Karpas-422 (cell line): Measurements from ENCODE around the gene SCP2. TPM values are rescaled to one million over a fixed set of nuclear protein-coding genes. Genes with fewer than 3 reads are reported as not detected.
"Not testable (repeated sequence)": the region's sequence is repeated elsewhere in the genome, so short reads cannot be mapped to it uniquely, and the experiment has no call there.

Source experiments
- DNase-seq: peaks from one replicate; pipeline ENCODE4 v3.0.0-alpha.2; 2015
- H2AFZ ChIP-seq: fragments of 200-600 bp; sonication (generic); 2 replicates; pipeline ENCODE4 v1.6.1; 2014; ENCODE audit warnings: antibody characterized with exemption, low read length, mixed read lengths
- H3K27ac ChIP-seq: fragments of 200-600 bp; sonication (generic); 2 replicates; pipeline ENCODE4 v1.5.1; 2014; ENCODE audit warnings: mild to moderate bottlenecking, low read length, moderate library complexity
- H3K27me3 ChIP-seq: fragments of 200-600 bp; sonication (generic); 2 replicates; pipeline ENCODE4 v1.6.1; 2014; ENCODE audit warnings: low read length, mixed read lengths
- H3K36me3 ChIP-seq: fragments of 200-600 bp; sonication (generic); 2 replicates; pipeline ENCODE4 v1.6.1; 2014; ENCODE audit warnings: low read length, mixed read lengths; ENCODE audit not compliant: insufficient read depth
- H3K4me1 ChIP-seq: fragments of 200-600 bp; sonication (generic); 2 replicates; pipeline ENCODE4 v1.6.1; 2014; ENCODE audit warnings: mild to moderate bottlenecking, low read length, mixed read lengths
- H3K4me2 ChIP-seq: fragments of 200-600 bp; sonication (generic); 2 replicates; pipeline ENCODE4 v1.6.1; 2014; ENCODE audit warnings: low read length, low read depth, mild to moderate bottlenecking; ENCODE audit not compliant: poor library complexity, severe bottlenecking
- H3K4me3 ChIP-seq: fragments of 200-600 bp; sonication (generic); 2 replicates; pipeline ENCODE4 v1.5.1; 2014; ENCODE audit warnings: mild to moderate bottlenecking, antibody characterized with exemption, low read length, mixed read lengths
- H3K79me2 ChIP-seq: fragments of 200-600 bp; sonication (generic); 2 replicates; pipeline ENCODE4 v1.6.1; 2014; ENCODE audit warnings: mild to moderate bottlenecking, low read length, mixed read lengths
- H3K9ac ChIP-seq: fragments of 200-600 bp; sonication (generic); 2 replicates; pipeline ENCODE4 v1.6.0; 2014; ENCODE audit warnings: low read length
- H3K9me2 ChIP-seq: fragments of 200-600 bp; sonication (generic), shearing (Covaris generic); replicated peaks from 2 replicates; pipeline ENCODE4 v1.6.0; 2014; ENCODE audit warnings: mild to moderate bottlenecking, low read length, moderate library complexity; ENCODE audit not compliant: insufficient read depth
- H3K9me3 ChIP-seq: fragments of 300-700, 200-600 bp; sonication (generic); 2 replicates; pipeline ENCODE4 v1.6.1; 2014; ENCODE audit warnings: low read length, mixed read lengths
- H4K20me1 ChIP-seq: fragments of 200-600 bp; sonication (generic); 2 replicates; pipeline ENCODE4 v1.6.1; 2014; ENCODE audit warnings: mild to moderate bottlenecking, antibody characterized with exemption, low read length, low read depth; ENCODE audit not compliant: insufficient read depth
- total RNA-seq: library from RNA; depleted of rRNA; stranded (reverse); fragments of >200 nt; shearing (Covaris generic); gene quantifications from 2 replicates; pipeline ENCODE4 v1.2.3, GENCODE V29; 2014; ENCODE audit warnings: low replicate concordance

The SCP2 gene
- total RNA-seq, 1 experiment from 2014 or later = 146 TPM

DNA sequence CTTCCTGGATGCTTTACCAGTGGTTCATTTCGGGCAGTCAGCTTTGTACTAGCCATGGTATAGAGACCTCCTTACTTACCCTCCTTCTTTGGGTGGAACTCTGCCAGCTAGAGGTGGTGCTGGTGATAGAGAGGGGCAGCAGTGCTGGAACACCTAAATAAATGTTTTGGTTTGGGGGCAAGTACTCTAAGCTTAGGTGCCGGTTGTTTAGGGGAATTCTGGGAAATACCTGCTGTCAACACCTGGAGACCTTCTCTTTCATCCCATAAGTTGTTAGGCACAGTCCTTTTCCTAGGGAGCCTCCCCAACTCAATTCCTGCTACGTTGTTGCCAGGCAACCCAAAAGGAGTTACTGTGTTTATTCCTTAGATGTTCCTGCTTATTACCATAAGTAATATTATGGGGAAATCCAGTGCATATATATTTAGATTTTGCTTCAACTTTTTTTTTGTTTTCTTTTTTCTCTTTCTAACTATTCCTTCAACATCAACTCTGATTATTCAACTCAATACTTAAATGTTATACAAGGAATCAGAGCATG is 16.9 kb downstream of the SCP2 start:
- H3K79me2 ChIP-seq = no peaks in the 10 kb centered on the region
- H2AFZ ChIP-seq = no peak overlapping the region
- no peak overlapping the region for H3K9ac ChIP-seq
- H3K4me3 ChIP-seq = no peak overlapping the region
- no peaks in the 10 kb centered on the region for H3K9me2 ChIP-seq
- no peak for DNase-seq
- H3K9me3 ChIP-seq = no peaks in the 10 kb centered on the region
- H3K27ac ChIP-seq = no peak overlapping the region
- no peaks in the 10 kb centered on the region for H3K4me1 ChIP-seq
- no peaks in the 10 kb centered on the region for H4K20me1 ChIP-seq
- H3K36me3 ChIP-seq = no peaks in the 10 kb centered on the region
- no peak overlapping the region for H3K4me2 ChIP-seq
- H3K27me3 ChIP-seq = no peaks in the 10 kb centered on the region

DNA sequence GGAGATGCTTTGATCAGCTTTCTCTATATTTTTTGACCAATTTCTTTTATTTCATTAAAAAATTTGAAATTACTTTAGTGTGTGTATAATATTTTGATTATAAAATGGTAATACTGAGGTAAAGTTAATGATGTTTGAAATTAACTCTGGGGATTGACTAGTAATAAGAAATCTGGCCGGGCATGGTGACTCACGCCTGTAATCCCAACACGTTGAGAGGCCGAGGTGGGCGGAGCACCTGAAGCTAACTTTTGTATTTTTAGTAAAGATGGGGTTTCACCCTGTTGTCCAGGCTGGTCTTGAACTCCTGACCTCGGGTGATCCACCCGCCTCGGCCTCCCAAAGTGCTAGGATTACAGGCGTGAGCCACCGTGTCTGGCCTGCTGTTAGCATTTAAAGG is 17.5 kb downstream of the SCP2 start:
- H3K27me3 ChIP-seq = no peaks in the 10 kb centered on the region
- no peaks in the 10 kb centered on the region for H3K36me3 ChIP-seq
- H3K27ac ChIP-seq = no peak overlapping the region
- H3K9ac ChIP-seq = no peak overlapping the region
- H2AFZ ChIP-seq = no peak overlapping the region
- no peaks in the 10 kb centered on the region for H3K9me2 ChIP-seq
- H3K79me2 ChIP-seq = no peaks in the 10 kb centered on the region
- H3K4me3 ChIP-seq = no peak overlapping the region
- H4K20me1 ChIP-seq = no peaks in the 10 kb centered on the region
- no peaks in the 10 kb centered on the region for H3K9me3 ChIP-seq
- H3K4me2 ChIP-seq = no peak overlapping the region
- H3K4me1 ChIP-seq = no peaks in the 10 kb centered on the region
- no peak for DNase-seq

DNA sequence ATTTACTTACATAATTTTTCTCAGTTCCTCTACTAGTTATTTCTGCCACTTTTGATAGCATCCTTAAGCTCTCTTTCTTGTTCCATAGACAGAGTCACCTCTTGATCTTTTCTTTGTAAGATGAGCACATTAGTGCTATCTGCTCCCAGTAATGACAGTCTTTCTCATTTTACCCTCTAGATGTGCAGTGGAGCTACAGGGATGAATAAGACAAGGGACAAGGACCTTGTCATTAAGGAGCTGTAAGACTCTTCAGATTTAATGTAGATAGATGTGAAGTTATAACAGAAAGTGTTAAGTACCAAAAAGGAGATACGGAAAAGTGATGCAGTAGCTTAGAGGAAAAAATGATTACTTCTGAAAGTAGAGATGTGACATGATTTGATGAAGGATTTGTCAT is 20.4 kb downstream of the SCP2 start:
- H3K27me3 ChIP-seq = no peaks in the 10 kb centered on the region
- H3K9me2 ChIP-seq = no peaks in the 10 kb centered on the region
- H3K4me1 ChIP-seq = no peaks in the 10 kb centered on the region
- no peaks in the 10 kb centered on the region for H4K20me1 ChIP-seq
- H3K27ac ChIP-seq = no peak overlapping the region
- H3K9me3 ChIP-seq = no peaks in the 10 kb centered on the region
- DNase-seq = no peak
- H2AFZ ChIP-seq = no peak overlapping the region
- H3K36me3 ChIP-seq = no peaks in the 10 kb centered on the region
- H3K79me2 ChIP-seq = no peaks in the 10 kb centered on the region
- no peak overlapping the region for H3K4me3 ChIP-seq
- H3K9ac ChIP-seq = no peak overlapping the region
- no peak overlapping the region for H3K4me2 ChIP-seq

DNA sequence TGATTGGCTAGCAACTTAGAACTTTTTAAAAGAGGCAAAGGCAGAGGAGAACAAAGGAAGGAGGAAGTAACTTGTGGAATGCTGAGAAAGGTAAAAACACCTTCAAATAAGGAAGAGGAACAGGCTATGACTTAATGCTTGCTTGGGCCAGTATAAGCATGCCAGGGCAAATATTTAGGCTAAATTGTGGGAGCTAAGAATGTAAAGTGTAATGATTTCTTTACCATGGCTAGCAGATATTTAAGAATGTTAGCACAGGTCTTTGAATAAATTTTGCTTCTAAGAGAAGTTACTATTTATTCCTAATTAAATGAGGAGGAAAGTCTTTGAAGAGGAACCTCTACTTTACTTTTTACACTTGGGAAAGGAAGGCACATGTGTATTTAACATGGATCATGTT is 22.5 kb downstream of the SCP2 start:
- not testable (repeated sequence) for H2AFZ ChIP-seq, H3K36me3 ChIP-seq, H3K27ac ChIP-seq, H3K4me3 ChIP-seq, H3K27me3 ChIP-seq, DNase-seq, H4K20me1 ChIP-seq, H3K9me2 ChIP-seq, H3K4me1 ChIP-seq, H3K4me2 ChIP-seq, H3K79me2 ChIP-seq, H3K9ac ChIP-seq, H3K9me3 ChIP-seq

- H3K4me1 ChIP-seq = no peaks in the 10 kb centered on the region
- H3K36me3 ChIP-seq = no peaks in the 10 kb centered on the region
- H3K9me3 ChIP-seq = no peaks in the 10 kb centered on the region
- H3K27me3 ChIP-seq = no peaks in the 10 kb centered on the region
- H3K4me3 ChIP-seq = no peak overlapping the region
- no peak overlapping the region for H3K27ac ChIP-seq
- no peak overlapping the region for H2AFZ ChIP-seq
- no peak overlapping the region for H3K4me2 ChIP-seq
- H3K9me2 ChIP-seq = no peaks in the 10 kb centered on the region
- H3K79me2 ChIP-seq = no peaks in the 10 kb centered on the region
- no peak for DNase-seq
- no peak overlapping the region for H3K9ac ChIP-seq
- H4K20me1 ChIP-seq = no peaks in the 10 kb centered on the region
Observed at GRCh38 chr1:52952112-52952511, 25.0 kb downstream of the SCP2 start.

DNA sequence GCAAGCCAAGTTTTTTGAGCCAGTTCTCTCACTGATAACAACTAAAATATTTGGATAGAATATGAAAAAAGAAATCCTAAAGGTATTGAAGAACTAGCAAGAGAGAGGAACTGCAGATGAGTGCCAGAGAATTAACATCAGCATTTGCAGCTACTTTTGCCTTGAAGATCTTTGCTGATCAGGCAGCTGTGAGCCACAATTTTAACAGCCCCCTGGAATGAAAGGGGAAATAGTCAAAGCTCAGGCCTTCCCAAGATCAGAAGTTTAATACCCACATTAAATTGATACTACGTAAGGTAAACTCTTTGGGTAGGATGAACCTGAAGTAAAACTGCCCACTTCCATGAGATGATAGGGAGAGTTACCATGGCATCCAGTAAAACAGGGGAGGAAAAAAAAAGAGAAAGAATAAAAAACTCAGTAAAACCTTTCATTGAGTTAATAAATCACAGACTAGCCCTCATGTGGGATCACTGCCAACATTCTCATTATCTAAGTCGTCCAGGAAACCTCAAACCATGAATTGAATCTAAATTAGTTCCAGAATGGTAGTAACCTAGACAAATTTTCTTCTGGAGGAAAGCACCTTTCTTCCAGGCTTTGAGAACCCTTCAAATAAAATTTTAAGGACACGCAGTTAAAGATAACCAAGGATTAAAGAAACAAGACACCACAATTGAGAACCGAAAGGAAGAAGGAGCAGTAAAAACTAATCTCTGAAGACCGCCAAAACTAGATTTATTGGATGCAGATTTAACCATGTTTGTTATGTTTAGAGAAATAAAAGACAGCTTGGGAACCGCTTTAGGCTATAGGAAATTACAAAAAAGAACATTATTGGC is 28.3 kb downstream of the SCP2 start:
- Histone ChIP-seq H3K4me2 (no peak overlapping the region), H3K9me2 (no peaks in the 10 kb centered on the region), H3K36me3 (no peaks in the 10 kb centered on the region), H3K27ac (no peak overlapping the region), H2AFZ (no peak overlapping the region), H3K9ac (no peak overlapping the region), H3K4me3 (no peak overlapping the region), H3K27me3 (no peaks in the 10 kb centered on the region), H3K9me3 (no peaks in the 10 kb centered on the region), H4K20me1 (no peaks in the 10 kb centered on the region), H3K4me1 (no peaks in the 10 kb centered on the region), H3K79me2 (no peaks in the 10 kb centered on the region)
- no peak for DNase-seq

DNA sequence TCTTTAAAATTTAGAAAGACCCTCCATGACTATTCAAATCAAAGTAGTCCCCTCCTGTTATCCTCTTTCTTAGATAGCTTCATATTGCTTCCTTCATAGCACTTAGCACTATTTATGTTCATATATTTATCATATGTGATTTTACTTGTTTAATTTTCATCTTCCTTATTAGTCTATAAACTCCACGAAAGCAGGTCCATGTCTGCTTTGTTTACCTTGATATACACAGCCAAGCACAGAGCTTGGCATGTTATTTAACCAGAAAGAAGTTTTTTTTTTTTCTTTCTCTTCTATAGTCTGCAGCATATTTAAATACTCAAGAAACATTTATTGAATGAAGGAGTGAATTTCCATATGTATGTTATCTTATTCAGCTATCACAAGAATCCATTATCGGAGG is 36.0 kb downstream of the SCP2 start:
- DNase-seq = no peak
- Histone ChIP-seq H3K9ac (no peak overlapping the region), H3K9me3 (no peaks in the 10 kb centered on the region)

GRCh38 chr1:52967666-52968065 is 40.6 kb downstream of the SCP2 start:
- Histone ChIP-seq H3K4me3 (no peak overlapping the region), H3K79me2 (no peaks in the 10 kb centered on the region), H3K4me1 (no peaks in the 10 kb centered on the region), H3K9ac (no peak overlapping the region), H3K9me3 (no peaks in the 10 kb centered on the region), H3K27me3 (no peaks in the 10 kb centered on the region), H3K4me2 (no peak overlapping the region), H4K20me1 (no peaks in the 10 kb centered on the region), H3K9me2 (no peaks in the 10 kb centered on the region), H2AFZ (no peak overlapping the region), H3K27ac (no peak overlapping the region), H3K36me3 (no peaks in the 10 kb centered on the region)
- no peak for DNase-seq

More for the DNA sequence above, 36.0 kb downstream of the SCP2 start:
- no peaks in the 10 kb centered on the region for H3K36me3 ChIP-seq
- no peak overlapping the region for H3K4me2 ChIP-seq
- no peak overlapping the region for H3K27ac ChIP-seq
- no peaks in the 10 kb centered on the region for H4K20me1 ChIP-seq
- no peaks in the 10 kb centered on the region for H3K27me3 ChIP-seq
- no peaks in the 10 kb centered on the region for H3K9me2 ChIP-seq
- H3K4me1 ChIP-seq = no peaks in the 10 kb centered on the region
- no peaks in the 10 kb centered on the region for H3K79me2 ChIP-seq
- no peak overlapping the region for H3K4me3 ChIP-seq
- H2AFZ ChIP-seq = no peak overlapping the region
